B cell (primary cell): ENCODE results near the gene CD101. TPM values are rescaled to one million over a fixed set of nuclear protein-coding genes. Genes with fewer than 3 reads are reported as not detected.

Experiments
- ATAC-seq: fragments of 200-7000 bp; cut with Tn5 transposase; one replicate; pipeline ENCODE4 v1.10.0; 2021; ENCODE audit warnings: low read depth, mild to moderate bottlenecking, moderate number of reproducible peaks, moderate library complexity
- CTCF ChIA-PET: fragments of 350-600 bp; sonication (Branson Sonifier 250); formaldehyde crosslinking; loops from one replicate; lab custom pipeline; 2021; ENCODE audit warnings: antibody characterized with exemption, inconsistent platforms; lab: Charles Lee
- POLR2A ChIA-PET: fragments of 350-600 bp; sonication (Branson Sonifier 250); formaldehyde crosslinking; loops from one replicate; lab custom pipeline; 2021; ENCODE audit warnings: antibody characterized with exemption; lab: Charles Lee
- DNase-seq: peaks from one replicate; pipeline ENCODE4 v3.0.0; 2013
- H2AFZ ChIP-seq: 2 replicates; pipeline ENCODE4 v1.6.1; 2012; ENCODE audit warnings: mild to moderate bottlenecking, low read depth, low read length; ENCODE audit not compliant: insufficient read depth, poor library complexity, severe bottlenecking
- H3K27ac ChIP-seq, 2 donors: 1 replicate in 1 of 2; 2 replicates in 1 of 2; pipeline ENCODE4 v1.5.1; 2012 to 2013; ENCODE audit warnings: low read length in 2 of 2, mild to moderate bottlenecking in 2 of 2, moderate library complexity in 1 of 2
- H3K27me3 ChIP-seq, 4 experiments: fragments of 200-600 bp in 1 of 4; sonication (generic) in 1 of 4; replicated peaks in 1 of 4; 1 replicate in 2 of 4; 2 replicates in 2 of 4; pipeline versions ENCODE4 v1.6.1 to v1.7.0; 2013 to 2016; ENCODE audit warnings: low read length in 3 of 4, mild to moderate bottlenecking in 2 of 4, mixed read lengths in 1 of 4, moderate library complexity in 1 of 4; ENCODE audit not compliant: insufficient read depth in 4 of 4, control insufficient read depth in 3 of 4; ENCODE audit errors: control extremely low read depth in 1 of 4
- H3K36me3 ChIP-seq, 2 experiments: replicated peaks in 1 of 2; 1 replicate in 1 of 2; 2 replicates in 1 of 2; pipeline versions ENCODE4 v1.6.1 to v1.7.1; 2013; ENCODE audit warnings: low read length in 1 of 2; ENCODE audit not compliant: insufficient read depth in 2 of 2, control insufficient read depth in 1 of 2; ENCODE audit errors: control extremely low read depth in 1 of 2, extremely low read depth in 1 of 2
- H3K4me1 ChIP-seq, 2 donors: fragments of 200-600 bp in 1 of 2; sonication (generic) in 1 of 2; 1 replicate in 1 of 2; 2 replicates in 1 of 2; pipeline versions ENCODE4 v1.5.1 to v1.6.1; 2013 to 2017; ENCODE audit warnings: low read length in 2 of 2; ENCODE audit not compliant: control insufficient read depth in 2 of 2, insufficient read depth in 2 of 2
- H3K4me2 ChIP-seq: replicated peaks from 2 replicates; pipeline ENCODE3; 2012; ENCODE audit warnings: mild to moderate bottlenecking, low read depth, low read length; ENCODE audit not compliant: poor library complexity, severe bottlenecking
- H3K4me3 ChIP-seq, 5 experiments: fragments of 200-600 bp in 1 of 5; sonication (generic) in 1 of 5; 1 replicate in 3 of 5; 2 replicates in 2 of 5; pipeline versions ENCODE4 v1.5.1 to v1.7.0; 2011 to 2016; ENCODE audit warnings: low read length in 4 of 5, mild to moderate bottlenecking in 4 of 5, low read depth in 2 of 5, control low read depth in 1 of 5, moderate library complexity in 1 of 5; ENCODE audit not compliant: insufficient read depth in 1 of 5; ENCODE audit errors: control extremely low read depth in 1 of 5, extremely low read depth in 1 of 5
- H3K79me2 ChIP-seq: fragments of 200-600 bp; sonication (generic); one replicate; pipeline ENCODE4 v1.6.0; 2016; ENCODE audit warnings: low read length; ENCODE audit not compliant: control insufficient read depth, insufficient read depth
- H3K9ac ChIP-seq: fragments of 200-600 bp; sonication (generic); 2 replicates; pipeline ENCODE4 v1.6.1; 2017; ENCODE audit warnings: mild to moderate bottlenecking, low read length, moderate library complexity
- H3K9me3 ChIP-seq, 3 donors: one replicate each; pipeline versions ENCODE4 v1.6.1 to v1.7.1; 2013; ENCODE audit warnings: low read length in 2 of 3; ENCODE audit not compliant: control insufficient read depth in 2 of 3, insufficient read depth in 1 of 3; ENCODE audit errors: control extremely low read depth in 1 of 3
- H4K20me1 ChIP-seq: 2 replicates; pipeline ENCODE4 v1.6.0; 2012; ENCODE audit warnings: mild to moderate bottlenecking, low read length; ENCODE audit not compliant: insufficient read depth, control insufficient read depth, poor library complexity, severe bottlenecking
- H3K27ac Mint-ChIP-seq: one replicate; pipeline ENCODE4 v1.8.0; 2021; ENCODE audit warnings: mixed read lengths
- H3K27me3 Mint-ChIP-seq: one replicate; pipeline ENCODE4 v1.8.0; 2021; ENCODE audit warnings: mixed read lengths
- H3K4me1 Mint-ChIP-seq: one replicate; pipeline ENCODE4 v1.8.0; 2021; ENCODE audit warnings: mixed read lengths
- H3K4me3 Mint-ChIP-seq: one replicate; pipeline ENCODE4 v1.8.0; 2021; ENCODE audit warnings: mixed read lengths
- H3K9me3 Mint-ChIP-seq: one replicate; pipeline ENCODE4 v1.8.0; 2022; ENCODE audit warnings: mixed read lengths; ENCODE audit not compliant: insufficient read depth
- CTCF ChIP-seq: fragments of 200-600 bp; IDR thresholded peaks from one replicate; pipeline ENCODE4 v1.8.0; 2022; ENCODE audit warnings: antibody characterized with exemption, mild to moderate bottlenecking
- EZH2 ChIP-seq: IDR thresholded peaks from 2 replicates; pipeline ENCODE4 v1.6.1; 2012; ENCODE audit warnings: borderline replicate concordance, low read depth, mild to moderate bottlenecking, moderate library complexity, low read length; ENCODE audit not compliant: insufficient read depth, poor library complexity, severe bottlenecking
- WGBS: methylation state at CpG from one replicate; pipeline ENCODE4 v1.1.5; 2013; ENCODE audit warnings: missing lambda C conversion rate; ENCODE audit not compliant: insufficient coverage; 5-methylcytosine and 5-hydroxymethylcytosine counted together
- intact Hi-C: fragments of 100-400 bp; cut with micrococcal nuclease; formaldehyde crosslinking; loops from one replicate; pipeline ENCODE4 v1.10.0; 2022
- polyA plus RNA-seq: library from polyadenylated mRNA; depleted of rRNA; stranded (reverse); fragments of >200 nt; gene quantifications from 2 replicates; pipeline ENCODE4 v1.2.3, GENCODE V29; 2012
- total RNA-seq, 2 donors: library from RNA; stranded (reverse); fragments of 120-200 nt in 1 of 2; gene quantifications; 1 replicate in 1 of 2; 2 replicates in 1 of 2; pipeline versions ENCODE4 v1.2.3 to v1.2.4, GENCODE V29; 2013 to 2022

CD101 gene
- total and polyA plus RNA-seq, 2 donors (not counting 1 experiment from before 2014, with no cell fraction given), result 0.19 TPM; not detected in 1

- DNase-seq (no peak), ATAC-seq (no peak)
- Histone ChIP-seq H4K20me1 (no peaks in the 10 kb centered on the region), H3K4me1 (no peaks in the 10 kb centered on the region), H3K9ac (no peak overlapping the region), H3K9me3 (no peaks in the 10 kb centered on the region), H3K27ac (no peak overlapping the region), H3K79me2 (no peaks in the 10 kb centered on the region), H3K4me2 (no peak overlapping the region), H2AFZ (no peak overlapping the region), H3K27me3 (no peaks in the 10 kb centered on the region), H3K36me3 (no peaks in the 10 kb centered on the region), H3K4me3 (no peak overlapping the region)
- no peak overlapping the region for H3K27ac Mint-ChIP-seq
- no peak overlapping the region for H3K4me3 Mint-ChIP-seq
- 25% methylated on average over 1 of the region's 3 CpGs for WGBS
- H3K9me3 Mint-ChIP-seq, result no peaks in the 10 kb centered on the region
- ChIA-PET CTCF (interaction anchor here (1.2 kb wide), 1 partner anchor 9 kb away, joined by 3 read pairs; no protein-coding TSS in a partner anchor), POLR2A (no interaction called here)
- H3K27me3 Mint-ChIP-seq, result no peaks in the 10 kb centered on the region
- intact Hi-C loops, result no loop called here
- H3K4me1 Mint-ChIP-seq, result no peaks in the 10 kb centered on the region
- no peak for TF ChIP-seq CTCF
- no peak for TF ChIP-seq EZH2
Observed at GRCh38 chr1:117009132-117009531, 7.6 kb downstream of the CD101 start.

GRCh38 chr1:117010310-117010969, 8.9 kb downstream of the CD101 start:
- Mint-ChIP-seq H3K9me3 (no peaks in the 10 kb centered on the region), H3K4me3 (no peak overlapping the region), H3K27me3 (no peaks in the 10 kb centered on the region), H3K4me1 (no peaks in the 10 kb centered on the region), H3K27ac (no peak overlapping the region)
- Histone ChIP-seq H3K9me3 (no peaks in the 10 kb centered on the region), H3K9ac (no peak overlapping the region), H3K27ac (no peak overlapping the region), H2AFZ (no peak overlapping the region), H3K27me3 (no peaks in the 10 kb centered on the region), H3K4me1 (no peaks in the 10 kb centered on the region), H3K4me3 (no peak overlapping the region), H3K79me2 (no peaks in the 10 kb centered on the region), H3K4me2 (no peak overlapping the region), H3K36me3 (no peaks in the 10 kb centered on the region), H4K20me1 (no peaks in the 10 kb centered on the region)
- CTCF ChIA-PET, result interaction anchor here (1.2 kb wide), 1 partner anchor 10 kb away, joined by 3 read pairs; no protein-coding TSS in a partner anchor
- DNase-seq, result no peak
- intact Hi-C loops, result no loop called here
- no peak for ATAC-seq
- WGBS, result no CpG with 5 or more reads among the region's 3 CpGs
- POLR2A ChIA-PET, result no interaction called here
- TF ChIP-seq EZH2, result no peak
- TF ChIP-seq CTCF, result no peak
